WTC11 (cell line): ENCODE measurements around the gene ACTA1.

Experiments used
- CREB1 ChIP-seq: sonication (generic); formaldehyde crosslinking; IDR thresholded peaks from 2 replicates; pipeline ENCODE4 v1.8.0; 2023; ENCODE audit warnings: mild to moderate bottlenecking, missing genetic modification reagents
- HMGA2 ChIP-seq: fragments of 250-450 bp; sonication (Bioruptor Pico); IDR thresholded peaks from 2 replicates; pipeline ENCODE4 v1.4.0; 2021; ENCODE audit warnings: mild to moderate bottlenecking, moderate library complexity
- NFYB ChIP-seq: sonication (generic); formaldehyde crosslinking; conservative IDR thresholded peaks from 2 replicates; pipeline ENCODE4 v1.8.0; 2022; ENCODE audit warnings: low read depth, missing genetic modification reagents
- NR1H2 ChIP-seq: sonication (generic); formaldehyde crosslinking; IDR thresholded peaks from 2 replicates; pipeline ENCODE4 v1.9.0; 2021; ENCODE audit warnings: mild to moderate bottlenecking, moderate library complexity, missing genetic modification reagents
- TCF7 ChIP-seq: sonication (generic); formaldehyde crosslinking; IDR thresholded peaks from 2 replicates; pipeline ENCODE4 v1.8.0; 2022; ENCODE audit warnings: mild to moderate bottlenecking, low read depth, missing genetic modification reagents, moderate library complexity
- USF2 ChIP-seq: sonication (generic); formaldehyde crosslinking; IDR thresholded peaks from 2 replicates; pipeline ENCODE4 v1.8.1; 2023; ENCODE audit warnings: mild to moderate bottlenecking, missing genetic modification reagents, moderate library complexity
- TF ChIP-seq, protein P1 (sequence below): fragments of 200-600 bp; IDR thresholded peaks from 2 replicates; pipeline ENCODE4 v1.8.0; 2022; ENCODE audit warnings: antibody characterized with exemption
- TF ChIP-seq, protein P2 (sequence below): sonication (generic); formaldehyde crosslinking; IDR thresholded peaks from 2 replicates; pipeline ENCODE4 v1.8.1; 2022; ENCODE audit warnings: mild to moderate bottlenecking, missing genetic modification reagents, moderate library complexity, borderline replicate concordance
- TF ChIP-seq, protein P3 (sequence below): sonication (generic); formaldehyde crosslinking; IDR thresholded peaks from 2 replicates; pipeline ENCODE4 v1.8.1; 2023; ENCODE audit warnings: mild to moderate bottlenecking, missing genetic modification reagents
- TF ChIP-seq, protein P4 (sequence below): sonication (generic); formaldehyde crosslinking; IDR thresholded peaks from 2 replicates; pipeline ENCODE4 v1.8.0; 2022; ENCODE audit warnings: mild to moderate bottlenecking, missing genetic modification reagents
- TF ChIP-seq, protein P5 (sequence below): sonication (generic); formaldehyde crosslinking; IDR thresholded peaks from 2 replicates; pipeline ENCODE4 v1.8.0; 2022; ENCODE audit warnings: mild to moderate bottlenecking, missing genetic modification reagents
- TF ChIP-seq, protein P6 (sequence below): sonication (generic); formaldehyde crosslinking; IDR thresholded peaks from 2 replicates; pipeline ENCODE4 v1.8.0; 2023; ENCODE audit warnings: missing genetic modification reagents
- TF ChIP-seq, protein P7 (sequence below): sonication (generic); formaldehyde crosslinking; IDR thresholded peaks from 2 replicates; pipeline ENCODE4 v1.8.0; 2022; ENCODE audit warnings: mild to moderate bottlenecking, missing genetic modification reagents

GRCh38 chr1:229403573-229403972 lies 30.3 kb downstream of the ACTA1 start:
- TF ChIP-seq CREB1 (CRISPR knock-in tag) (no peak), HMGA2 (CRISPR knock-in tag) (no peak), USF2 (no peak), NFYB (CRISPR knock-in tag) (no peak), NR1H2 (CRISPR knock-in tag) (no peak), TCF7 (CRISPR knock-in tag) (no peak)
- TF ChIP-seq, protein P1, sequence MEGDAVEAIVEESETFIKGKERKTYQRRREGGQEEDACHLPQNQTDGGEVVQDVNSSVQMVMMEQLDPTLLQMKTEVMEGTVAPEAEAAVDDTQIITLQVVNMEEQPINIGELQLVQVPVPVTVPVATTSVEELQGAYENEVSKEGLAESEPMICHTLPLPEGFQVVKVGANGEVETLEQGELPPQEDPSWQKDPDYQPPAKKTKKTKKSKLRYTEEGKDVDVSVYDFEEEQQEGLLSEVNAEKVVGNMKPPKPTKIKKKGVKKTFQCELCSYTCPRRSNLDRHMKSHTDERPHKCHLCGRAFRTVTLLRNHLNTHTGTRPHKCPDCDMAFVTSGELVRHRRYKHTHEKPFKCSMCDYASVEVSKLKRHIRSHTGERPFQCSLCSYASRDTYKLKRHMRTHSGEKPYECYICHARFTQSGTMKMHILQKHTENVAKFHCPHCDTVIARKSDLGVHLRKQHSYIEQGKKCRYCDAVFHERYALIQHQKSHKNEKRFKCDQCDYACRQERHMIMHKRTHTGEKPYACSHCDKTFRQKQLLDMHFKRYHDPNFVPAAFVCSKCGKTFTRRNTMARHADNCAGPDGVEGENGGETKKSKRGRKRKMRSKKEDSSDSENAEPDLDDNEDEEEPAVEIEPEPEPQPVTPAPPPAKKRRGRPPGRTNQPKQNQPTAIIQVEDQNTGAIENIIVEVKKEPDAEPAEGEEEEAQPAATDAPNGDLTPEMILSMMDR, result no peak
- TF ChIP-seq, protein P2, sequence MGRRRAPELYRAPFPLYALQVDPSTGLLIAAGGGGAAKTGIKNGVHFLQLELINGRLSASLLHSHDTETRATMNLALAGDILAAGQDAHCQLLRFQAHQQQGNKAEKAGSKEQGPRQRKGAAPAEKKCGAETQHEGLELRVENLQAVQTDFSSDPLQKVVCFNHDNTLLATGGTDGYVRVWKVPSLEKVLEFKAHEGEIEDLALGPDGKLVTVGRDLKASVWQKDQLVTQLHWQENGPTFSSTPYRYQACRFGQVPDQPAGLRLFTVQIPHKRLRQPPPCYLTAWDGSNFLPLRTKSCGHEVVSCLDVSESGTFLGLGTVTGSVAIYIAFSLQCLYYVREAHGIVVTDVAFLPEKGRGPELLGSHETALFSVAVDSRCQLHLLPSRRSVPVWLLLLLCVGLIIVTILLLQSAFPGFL (CRISPR knock-in tag), result no peak
- TF ChIP-seq, protein P3, sequence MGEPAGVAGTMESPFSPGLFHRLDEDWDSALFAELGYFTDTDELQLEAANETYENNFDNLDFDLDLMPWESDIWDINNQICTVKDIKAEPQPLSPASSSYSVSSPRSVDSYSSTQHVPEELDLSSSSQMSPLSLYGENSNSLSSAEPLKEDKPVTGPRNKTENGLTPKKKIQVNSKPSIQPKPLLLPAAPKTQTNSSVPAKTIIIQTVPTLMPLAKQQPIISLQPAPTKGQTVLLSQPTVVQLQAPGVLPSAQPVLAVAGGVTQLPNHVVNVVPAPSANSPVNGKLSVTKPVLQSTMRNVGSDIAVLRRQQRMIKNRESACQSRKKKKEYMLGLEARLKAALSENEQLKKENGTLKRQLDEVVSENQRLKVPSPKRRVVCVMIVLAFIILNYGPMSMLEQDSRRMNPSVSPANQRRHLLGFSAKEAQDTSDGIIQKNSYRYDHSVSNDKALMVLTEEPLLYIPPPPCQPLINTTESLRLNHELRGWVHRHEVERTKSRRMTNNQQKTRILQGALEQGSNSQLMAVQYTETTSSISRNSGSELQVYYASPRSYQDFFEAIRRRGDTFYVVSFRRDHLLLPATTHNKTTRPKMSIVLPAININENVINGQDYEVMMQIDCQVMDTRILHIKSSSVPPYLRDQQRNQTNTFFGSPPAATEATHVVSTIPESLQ (CRISPR knock-in tag), result no peak
- TF ChIP-seq, protein P4, sequence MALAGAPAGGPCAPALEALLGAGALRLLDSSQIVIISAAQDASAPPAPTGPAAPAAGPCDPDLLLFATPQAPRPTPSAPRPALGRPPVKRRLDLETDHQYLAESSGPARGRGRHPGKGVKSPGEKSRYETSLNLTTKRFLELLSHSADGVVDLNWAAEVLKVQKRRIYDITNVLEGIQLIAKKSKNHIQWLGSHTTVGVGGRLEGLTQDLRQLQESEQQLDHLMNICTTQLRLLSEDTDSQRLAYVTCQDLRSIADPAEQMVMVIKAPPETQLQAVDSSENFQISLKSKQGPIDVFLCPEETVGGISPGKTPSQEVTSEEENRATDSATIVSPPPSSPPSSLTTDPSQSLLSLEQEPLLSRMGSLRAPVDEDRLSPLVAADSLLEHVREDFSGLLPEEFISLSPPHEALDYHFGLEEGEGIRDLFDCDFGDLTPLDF (CRISPR knock-in tag), result no peak
- TF ChIP-seq, protein P5, sequence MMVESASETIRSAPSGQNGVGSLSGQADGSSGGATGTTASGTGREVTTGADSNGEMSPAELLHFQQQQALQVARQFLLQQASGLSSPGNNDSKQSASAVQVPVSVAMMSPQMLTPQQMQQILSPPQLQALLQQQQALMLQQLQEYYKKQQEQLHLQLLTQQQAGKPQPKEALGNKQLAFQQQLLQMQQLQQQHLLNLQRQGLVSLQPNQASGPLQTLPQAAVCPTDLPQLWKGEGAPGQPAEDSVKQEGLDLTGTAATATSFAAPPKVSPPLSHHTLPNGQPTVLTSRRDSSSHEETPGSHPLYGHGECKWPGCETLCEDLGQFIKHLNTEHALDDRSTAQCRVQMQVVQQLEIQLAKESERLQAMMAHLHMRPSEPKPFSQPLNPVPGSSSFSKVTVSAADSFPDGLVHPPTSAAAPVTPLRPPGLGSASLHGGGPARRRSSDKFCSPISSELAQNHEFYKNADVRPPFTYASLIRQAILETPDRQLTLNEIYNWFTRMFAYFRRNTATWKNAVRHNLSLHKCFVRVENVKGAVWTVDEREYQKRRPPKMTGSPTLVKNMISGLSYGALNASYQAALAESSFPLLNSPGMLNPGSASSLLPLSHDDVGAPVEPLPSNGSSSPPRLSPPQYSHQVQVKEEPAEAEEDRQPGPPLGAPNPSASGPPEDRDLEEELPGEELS (CRISPR knock-in tag), result no peak
- TF ChIP-seq, protein P6, sequence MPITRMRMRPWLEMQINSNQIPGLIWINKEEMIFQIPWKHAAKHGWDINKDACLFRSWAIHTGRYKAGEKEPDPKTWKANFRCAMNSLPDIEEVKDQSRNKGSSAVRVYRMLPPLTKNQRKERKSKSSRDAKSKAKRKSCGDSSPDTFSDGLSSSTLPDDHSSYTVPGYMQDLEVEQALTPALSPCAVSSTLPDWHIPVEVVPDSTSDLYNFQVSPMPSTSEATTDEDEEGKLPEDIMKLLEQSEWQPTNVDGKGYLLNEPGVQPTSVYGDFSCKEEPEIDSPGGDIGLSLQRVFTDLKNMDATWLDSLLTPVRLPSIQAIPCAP (CRISPR knock-in tag), result no peak
- TF ChIP-seq, protein P7, sequence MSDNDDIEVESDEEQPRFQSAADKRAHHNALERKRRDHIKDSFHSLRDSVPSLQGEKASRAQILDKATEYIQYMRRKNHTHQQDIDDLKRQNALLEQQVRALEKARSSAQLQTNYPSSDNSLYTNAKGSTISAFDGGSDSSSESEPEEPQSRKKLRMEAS (CRISPR knock-in tag), result no peak
